PC-3 (cell line): Measurements from ENCODE around the gene CXXC5.

Source experiments
- EZH2 ChIP-seq: fragments of 300-600 bp; sonication (generic); IDR thresholded peaks from one replicate; pipeline ENCODE4 v1.6.1; 2017; ENCODE audit warnings: antibody characterized with exemption, mild to moderate bottlenecking, low read length; ENCODE audit not compliant: unreplicated experiment
- TF ChIP-seq, protein P1 (sequence below): fragments of 300-600 bp; sonication (generic); conservative IDR thresholded peaks from 2 replicates; pipeline ENCODE4 v1.5.1; 2017; ENCODE audit warnings: antibody characterized with exemption, low read depth, mild to moderate bottlenecking, low read length

DNA sequence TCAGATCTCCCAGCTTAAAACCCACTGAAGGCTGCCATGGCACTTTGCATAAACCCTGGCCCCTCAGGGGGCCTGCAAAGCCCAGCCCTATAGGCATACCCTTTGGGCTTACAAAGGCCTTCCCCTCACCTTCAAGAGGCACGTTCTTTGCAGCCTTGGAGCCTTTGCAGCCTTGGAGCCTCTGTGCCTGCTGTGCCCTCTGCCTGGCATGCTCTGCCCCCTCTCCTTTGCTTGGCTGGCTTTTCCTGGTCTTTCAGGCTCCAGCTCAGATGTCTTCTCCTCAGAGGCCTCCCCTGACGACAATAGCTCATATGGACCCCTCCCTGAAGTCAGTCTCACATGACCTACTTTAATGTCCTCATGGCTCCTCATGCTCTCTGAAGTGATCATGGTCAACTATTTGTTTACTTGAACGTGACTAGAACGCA is 60.3 kb downstream of the CXXC5 start:
- TF ChIP-seq, protein P1, sequence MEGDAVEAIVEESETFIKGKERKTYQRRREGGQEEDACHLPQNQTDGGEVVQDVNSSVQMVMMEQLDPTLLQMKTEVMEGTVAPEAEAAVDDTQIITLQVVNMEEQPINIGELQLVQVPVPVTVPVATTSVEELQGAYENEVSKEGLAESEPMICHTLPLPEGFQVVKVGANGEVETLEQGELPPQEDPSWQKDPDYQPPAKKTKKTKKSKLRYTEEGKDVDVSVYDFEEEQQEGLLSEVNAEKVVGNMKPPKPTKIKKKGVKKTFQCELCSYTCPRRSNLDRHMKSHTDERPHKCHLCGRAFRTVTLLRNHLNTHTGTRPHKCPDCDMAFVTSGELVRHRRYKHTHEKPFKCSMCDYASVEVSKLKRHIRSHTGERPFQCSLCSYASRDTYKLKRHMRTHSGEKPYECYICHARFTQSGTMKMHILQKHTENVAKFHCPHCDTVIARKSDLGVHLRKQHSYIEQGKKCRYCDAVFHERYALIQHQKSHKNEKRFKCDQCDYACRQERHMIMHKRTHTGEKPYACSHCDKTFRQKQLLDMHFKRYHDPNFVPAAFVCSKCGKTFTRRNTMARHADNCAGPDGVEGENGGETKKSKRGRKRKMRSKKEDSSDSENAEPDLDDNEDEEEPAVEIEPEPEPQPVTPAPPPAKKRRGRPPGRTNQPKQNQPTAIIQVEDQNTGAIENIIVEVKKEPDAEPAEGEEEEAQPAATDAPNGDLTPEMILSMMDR: no peak
- TF ChIP-seq EZH2: no peak
